ENCODE measurements around the gene RGL4.
"Not testable (repeated sequence)": the region's sequence is repeated elsewhere in the genome, so short reads cannot be mapped to it uniquely, and the experiment has no call there.

RGL4 gene, protein sequence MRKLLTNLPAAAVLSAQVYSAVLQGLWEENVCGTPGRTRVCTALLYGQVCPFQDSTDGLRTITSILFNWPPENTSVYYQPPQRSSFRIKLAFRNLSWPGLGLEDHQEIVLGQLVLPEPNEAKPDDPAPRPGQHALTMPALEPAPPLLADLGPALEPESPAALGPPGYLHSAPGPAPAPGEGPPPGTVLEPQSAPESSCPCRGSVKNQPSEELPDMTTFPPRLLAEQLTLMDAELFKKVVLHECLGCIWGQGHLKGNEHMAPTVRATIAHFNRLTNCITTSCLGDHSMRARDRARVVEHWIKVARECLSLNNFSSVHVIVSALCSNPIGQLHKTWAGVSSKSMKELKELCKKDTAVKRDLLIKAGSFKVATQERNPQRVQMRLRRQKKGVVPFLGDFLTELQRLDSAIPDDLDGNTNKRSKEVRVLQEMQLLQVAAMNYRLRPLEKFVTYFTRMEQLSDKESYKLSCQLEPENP

DNA sequence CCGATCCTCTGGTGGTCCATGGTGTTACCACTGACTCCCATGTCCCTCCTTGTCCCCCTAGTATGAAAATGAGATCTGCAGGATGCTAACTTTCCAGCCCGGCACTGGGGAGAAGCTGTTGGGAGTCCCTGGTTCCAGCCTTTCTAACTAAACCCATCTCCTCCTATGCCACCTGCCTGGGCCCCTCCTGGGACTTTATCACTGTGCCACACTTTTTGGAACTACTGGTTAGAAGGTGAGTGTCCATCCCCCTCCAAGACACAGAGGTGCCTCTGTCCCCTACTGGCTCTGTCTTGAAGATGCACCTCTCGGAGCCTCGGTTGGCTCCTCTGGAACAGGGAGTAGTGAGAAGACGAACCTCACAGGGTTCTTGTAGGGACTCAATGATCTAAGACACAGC is at the start of gene RGL4:
RGL4 (plus strand) TSS at position 301 of the 400 bp plus-strand sequence. CDS start 1,018 bp downstream, outside the sequence.
- DNase-seq: no peak

DNA sequence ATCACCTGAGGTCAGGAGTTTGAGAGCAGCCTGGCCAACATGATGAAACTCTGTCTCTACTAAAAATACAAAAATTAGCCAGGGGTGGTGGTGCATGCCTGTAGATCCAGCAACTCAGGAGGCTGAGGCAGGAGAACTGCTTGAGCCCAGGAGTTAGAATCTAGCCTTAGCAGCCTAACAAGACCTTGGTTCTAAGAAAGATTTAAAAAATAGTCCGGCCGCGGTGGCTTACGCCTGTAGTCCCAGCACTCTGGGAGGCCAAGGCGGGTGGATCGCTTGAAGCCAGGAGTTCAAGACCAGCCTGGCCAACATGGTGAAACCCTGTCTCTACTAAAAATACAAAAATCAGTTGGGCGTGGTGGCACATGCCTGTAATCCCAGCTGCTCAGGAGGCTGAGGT is 44.3 kb upstream of the RGL4 start:
- not testable (repeated sequence) for DNase-seq

DNA sequence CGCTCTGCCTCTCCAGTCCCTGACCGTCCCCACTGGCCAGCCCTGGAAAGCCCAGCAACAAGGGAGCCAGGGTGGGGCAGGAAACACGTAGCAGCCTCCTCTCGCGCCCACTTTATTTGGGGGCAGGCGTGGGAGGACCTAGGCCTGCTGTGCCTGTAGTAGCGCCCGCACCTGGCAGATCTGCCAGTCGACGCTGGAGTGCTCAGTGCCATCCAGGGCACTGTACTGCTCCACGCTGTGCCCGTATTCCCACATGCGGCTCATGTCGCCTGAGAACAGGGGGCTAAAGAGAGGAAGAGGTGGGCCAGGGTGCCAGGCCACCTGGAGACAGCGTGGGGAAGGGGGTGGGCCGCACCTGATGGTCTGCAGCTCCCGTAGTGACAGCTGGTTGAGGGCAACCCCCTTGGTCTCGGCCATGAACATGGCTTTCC is 41.7 kb upstream of the RGL4 start:
- no peak for DNase-seq

DNA sequence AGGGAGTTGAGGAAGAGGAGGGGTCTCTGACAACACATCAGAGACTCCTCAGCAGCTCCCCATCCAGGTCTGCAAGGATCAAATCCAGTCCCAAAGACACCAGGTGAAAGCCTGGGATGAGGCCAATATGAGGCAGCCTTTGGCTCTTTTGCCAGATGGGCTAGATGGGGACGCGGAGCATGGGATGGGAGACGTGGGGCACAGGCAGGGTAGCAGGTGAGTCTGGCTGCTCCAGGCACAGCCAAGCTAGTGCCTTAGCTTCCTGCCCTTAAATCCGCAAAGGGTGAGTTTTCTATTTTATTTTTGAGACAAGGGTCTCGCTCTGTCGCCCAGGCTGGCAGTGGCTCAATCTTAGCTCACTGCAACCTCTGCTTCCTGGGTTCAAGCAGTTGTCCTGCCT is 39.1 kb upstream of the RGL4 start:
- DNase-seq: no peak

DNA sequence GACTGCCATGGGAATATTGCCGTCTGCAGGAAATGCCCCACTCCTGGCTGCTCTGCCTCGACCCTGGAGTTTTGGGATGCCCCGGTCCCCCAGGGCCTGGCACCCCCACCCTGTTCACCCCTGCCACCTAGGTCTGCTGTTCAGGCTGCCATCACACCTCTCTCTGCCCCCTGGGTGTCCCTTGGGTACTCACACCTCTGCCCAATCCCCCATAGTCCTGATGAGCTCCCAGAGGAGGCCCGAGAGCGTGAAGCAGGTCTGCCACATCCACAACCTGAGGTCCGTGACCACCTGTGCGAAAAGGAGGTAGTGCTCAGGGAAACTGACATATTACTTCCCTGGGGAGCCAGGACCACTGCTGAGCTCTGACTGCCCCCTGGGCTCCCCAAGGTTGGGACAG is 38.5 kb upstream of the RGL4 start:
- no peak for DNase-seq

DNA sequence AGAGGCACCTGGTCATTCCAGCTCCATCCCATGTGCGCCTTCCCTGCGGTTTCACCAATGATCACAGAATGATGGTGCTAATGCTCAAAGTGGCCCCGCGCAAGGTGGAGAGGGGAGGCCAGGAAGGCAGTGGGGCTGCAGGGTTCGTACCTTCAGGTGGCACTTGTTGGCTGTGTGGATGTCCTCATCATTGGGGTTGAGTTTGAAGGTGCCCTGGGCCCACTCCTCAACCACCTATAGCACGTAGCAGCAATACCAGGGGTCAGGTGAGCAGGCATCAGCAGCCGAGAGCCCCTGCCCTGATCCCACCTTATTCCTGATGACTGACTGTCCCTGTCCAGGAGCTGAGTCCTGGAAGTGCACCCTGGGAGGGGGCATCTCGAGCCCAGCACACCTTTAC is 38.1 kb upstream of the RGL4 start:
- DNase-seq: no peak

DNA sequence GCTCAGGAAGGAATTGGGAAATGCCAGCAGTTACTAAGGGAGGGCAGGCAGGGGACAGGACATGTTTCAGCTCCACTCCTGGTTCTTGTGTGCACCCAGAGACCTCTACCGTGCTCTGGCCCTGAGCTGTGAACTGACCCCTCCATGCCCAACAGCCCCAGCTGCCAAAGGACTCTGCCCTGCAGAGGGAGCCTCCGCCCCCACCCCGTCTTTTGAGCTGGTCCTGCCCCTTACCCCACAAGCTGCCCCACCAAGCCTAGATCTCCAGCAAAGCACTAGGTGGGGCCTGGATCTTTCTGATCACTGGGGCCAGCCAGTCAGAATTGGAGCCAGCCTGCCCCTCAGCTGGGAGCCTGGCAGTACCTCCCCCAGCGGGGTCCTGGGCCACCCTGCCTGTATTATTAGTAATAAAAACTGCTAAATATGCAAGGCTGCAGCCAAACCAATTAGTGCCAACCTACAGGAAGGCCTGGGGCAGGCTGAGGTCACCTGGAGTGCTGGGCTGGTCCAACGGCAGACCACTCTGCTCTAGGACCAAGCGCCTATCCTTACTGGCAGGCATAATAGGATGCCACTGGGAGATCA is 34.8 kb upstream of the RGL4 start:
- DNase-seq: no peak

DNA sequence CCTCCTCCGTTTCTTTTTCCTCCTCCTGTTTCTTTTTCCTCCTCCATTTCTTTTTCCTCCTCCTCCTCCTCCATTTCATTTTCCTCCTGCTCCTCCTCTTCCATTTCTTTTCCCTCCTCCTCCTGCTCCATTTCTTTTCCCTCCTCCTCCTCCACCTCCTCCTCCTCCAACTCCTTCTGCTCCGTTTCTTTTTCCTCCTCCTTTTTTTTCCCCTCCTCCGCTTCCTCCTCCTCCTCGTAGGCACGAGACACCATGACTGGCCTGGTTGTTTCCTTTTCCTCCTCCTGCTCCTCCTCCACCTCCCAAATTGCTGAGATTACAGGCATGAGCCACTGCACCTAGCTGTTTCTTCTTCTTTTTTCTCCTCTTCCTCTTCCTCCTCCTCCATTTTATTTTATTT is 33.1 kb upstream of the RGL4 start:
- DNase-seq: no peak

DNA sequence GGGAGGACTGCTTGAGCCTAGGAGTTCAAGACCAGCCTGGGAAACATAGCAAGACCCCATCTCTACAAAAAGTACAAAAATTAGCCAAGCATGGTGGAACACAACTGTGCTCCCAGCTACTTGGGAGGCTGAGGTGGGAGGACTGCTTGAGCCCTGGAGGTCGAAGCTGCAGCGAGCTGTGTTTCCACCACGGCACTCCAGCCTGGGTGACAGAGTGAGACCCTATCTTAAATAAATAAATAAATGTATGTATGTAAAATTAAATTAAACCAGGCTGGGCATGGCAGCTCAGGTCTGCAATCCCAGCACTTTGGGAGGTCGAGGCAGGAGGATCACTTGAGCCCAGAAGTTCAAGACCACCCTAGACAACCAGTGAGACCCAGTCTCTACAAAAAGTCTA is 30.4 kb upstream of the RGL4 start:
- DNase-seq: not testable (repeated sequence)

DNA sequence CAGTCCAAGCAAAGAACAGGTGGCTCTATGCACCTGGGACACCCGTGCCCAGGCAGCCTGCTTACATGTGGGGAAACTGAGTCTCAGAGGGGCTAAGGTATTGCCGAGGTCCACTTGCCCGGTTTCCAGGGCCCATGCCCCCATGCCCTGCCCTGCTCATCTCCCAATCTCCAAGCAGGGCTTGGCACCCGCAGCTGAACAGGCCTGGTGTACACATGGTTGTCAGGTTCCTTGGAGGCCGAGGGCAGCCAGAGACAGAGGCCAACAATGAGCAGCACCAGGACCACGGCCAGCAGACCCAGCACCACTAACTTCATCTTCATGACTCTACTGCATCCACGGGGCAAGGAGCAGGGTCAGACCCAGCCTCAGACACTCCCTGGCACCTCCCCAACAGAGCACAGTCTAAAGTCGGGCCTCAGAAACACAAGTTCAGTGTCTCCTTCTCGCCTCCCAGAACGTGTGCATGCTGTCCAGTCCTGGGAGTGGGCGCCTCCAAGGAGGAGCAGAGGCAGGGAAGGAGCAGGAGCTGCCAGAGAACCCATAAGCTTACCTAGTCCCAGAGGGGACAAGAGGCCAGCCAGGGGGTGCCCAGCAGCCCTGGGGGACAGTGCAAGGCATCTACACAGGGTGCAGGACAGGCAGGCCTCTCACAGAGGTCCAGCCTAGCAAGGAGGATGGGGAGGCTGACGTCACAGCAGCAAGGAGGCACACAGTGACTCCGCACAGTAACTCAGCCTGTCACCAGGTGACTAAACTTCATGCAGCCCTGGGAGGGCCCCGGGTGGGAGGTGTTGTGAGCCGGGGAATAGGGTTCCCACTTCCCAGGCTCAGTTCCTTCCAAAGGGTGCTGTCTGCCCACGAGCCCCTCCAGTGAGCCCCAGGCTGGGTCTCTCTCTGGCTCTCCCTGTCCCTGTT is 20.2 kb upstream of the RGL4 start:
- DNase-seq: no peak

DNA sequence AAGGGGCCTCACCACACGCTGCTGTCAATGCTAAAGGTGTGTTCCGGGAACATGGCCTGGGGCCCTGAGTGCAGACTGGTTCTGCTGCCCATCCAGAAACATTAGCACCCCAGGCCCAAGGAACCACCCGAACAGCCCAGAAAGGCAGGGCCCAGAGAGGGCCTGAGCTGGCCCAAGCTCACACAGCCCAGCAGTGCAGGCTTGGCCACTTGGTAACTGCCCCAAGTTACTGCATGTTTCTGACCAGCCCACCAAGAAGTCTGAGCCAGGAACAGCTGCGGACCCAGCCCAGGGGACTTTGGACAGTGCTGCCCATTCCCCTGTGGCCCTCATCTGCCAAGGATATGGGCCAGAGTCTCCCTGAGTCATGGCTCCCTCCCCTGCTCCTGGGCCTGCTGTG is 19.4 kb upstream of the RGL4 start:
- not testable (repeated sequence) for DNase-seq

DNA sequence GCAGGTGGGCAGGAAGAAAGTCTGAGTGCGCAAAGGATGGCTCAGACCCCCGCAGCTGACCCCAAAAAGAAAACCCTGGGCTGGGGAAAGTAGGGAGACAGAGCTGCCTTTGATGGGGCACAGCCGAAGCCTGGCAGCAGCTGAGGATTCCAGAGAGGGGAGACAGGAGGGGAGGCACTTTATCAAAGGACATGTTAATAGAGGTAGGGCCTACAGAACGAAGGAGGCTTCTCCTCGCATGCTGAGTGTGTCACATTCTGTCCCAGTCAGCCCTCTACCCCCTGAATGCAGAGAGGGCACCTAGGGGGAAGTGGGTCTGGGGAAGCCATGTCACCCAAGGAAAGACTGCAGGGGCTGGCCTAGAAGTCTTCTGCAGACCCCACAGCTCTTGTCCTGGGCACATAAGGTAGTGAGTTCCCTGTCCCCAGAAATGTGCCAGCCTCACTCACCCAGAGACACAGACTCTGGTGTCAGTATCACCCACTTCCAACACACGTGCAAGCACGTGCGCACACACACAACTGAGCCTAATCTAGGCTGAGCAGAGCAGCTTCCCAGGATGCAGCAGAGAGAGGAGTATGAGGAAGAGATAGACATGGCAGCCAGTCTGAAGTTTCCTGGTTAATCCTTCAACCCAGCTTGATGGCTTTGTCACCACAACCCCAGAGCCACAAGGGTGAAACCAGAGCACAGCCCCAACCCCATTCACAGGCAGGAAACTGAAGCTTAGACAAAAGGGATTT is 18.3 kb upstream of the RGL4 start:
- DNase-seq: not testable (repeated sequence)

DNA sequence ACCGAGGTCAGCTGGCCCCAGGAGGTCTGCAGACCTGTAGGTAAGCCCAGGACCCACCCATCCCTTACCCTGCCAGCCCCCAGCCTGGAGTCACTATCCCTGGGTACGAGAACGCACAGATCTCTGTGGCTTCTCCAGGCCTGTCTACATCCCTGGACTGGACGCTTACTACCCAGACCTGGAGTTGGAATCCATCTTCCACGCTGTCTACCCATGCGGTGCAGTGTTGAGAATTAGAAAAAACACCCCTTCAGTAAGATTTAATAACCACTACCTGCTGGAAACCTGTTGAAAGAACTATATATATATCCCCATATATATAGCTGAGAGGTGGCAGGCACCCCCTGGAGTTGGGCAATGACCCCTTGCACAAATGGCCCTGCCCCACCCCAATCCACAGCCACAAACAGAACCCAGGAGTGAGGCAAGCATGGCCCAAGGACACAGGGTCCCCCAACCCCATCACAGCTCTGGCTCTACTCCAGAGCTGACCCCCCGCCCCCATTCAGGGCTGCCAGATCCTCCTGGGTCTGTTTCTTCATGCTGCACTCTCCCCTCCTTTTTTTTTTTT is 17.7 kb upstream of the RGL4 start:
- DNase-seq: no peak

DNA sequence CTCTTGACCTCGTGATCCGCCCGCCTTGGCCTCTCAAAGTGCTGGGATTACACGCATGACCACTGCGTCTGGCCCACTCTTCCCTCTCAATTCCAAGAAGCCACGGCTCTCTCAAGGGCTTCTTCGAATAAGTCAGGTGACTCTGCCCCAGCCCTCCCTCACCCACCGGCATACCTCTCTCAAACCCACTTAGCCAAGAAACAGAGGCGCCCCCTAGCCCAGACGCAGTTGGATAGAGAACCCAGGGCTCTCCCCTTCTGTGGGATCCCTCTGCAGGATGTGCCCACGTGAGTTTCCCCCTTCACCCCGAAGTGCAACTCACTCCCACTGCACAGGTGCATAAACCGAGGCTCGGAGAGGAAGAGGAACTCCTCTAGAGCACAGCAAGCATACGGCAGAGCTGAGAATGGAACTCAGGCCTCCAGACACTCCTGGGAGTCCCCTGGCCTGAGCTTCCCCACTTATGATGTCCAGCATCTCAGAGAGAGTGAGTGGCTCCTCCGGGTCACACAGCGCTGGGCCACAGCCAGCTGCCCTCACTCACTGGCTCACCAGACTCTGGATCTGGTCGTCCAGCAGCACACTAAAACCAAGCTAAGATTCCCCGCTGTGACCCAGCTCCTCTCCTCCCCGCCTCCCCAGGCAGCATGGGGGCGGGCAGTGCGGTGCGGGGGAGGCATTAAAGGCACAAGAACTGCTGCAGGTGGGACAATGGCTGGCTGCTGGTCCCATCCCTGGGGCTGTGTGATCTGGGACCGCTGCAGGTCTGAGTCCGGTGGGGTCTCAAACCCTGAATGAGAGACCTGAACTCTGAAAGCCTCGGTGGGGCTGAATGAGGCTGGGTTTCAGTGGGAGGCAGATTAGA is 16.8 kb upstream of the RGL4 start:
- no peak for DNase-seq

DNA sequence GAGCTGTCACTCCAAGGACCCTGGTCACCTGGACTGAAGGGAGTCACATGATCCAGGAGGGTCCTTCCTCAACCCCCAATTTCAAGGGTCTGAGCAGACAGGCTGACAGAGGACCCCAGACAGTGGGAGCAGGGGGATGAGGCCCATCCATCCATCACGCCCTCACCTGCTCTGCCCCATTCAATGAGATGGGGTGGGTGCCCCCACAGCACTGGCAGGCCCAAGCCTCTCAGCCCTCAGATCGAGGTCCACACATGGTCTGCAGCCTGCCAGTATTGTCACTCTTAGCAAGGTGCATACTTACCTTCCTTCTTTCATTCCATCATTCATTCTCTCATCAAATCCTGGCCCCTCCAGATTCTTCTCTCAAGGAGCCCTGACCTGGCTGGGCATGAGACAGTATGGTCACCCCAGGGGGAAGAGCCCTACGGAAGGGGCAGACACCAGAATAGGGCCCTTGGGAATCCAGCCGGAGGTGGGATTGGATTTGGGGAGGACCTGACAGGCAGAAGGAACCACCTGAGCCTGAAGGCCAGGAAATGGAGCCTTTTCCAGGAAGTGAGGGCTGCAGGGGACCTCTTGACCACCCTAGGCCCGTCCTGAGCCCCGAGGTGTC is 15.8 kb upstream of the RGL4 start:
- not testable (repeated sequence) for DNase-seq

DNA sequence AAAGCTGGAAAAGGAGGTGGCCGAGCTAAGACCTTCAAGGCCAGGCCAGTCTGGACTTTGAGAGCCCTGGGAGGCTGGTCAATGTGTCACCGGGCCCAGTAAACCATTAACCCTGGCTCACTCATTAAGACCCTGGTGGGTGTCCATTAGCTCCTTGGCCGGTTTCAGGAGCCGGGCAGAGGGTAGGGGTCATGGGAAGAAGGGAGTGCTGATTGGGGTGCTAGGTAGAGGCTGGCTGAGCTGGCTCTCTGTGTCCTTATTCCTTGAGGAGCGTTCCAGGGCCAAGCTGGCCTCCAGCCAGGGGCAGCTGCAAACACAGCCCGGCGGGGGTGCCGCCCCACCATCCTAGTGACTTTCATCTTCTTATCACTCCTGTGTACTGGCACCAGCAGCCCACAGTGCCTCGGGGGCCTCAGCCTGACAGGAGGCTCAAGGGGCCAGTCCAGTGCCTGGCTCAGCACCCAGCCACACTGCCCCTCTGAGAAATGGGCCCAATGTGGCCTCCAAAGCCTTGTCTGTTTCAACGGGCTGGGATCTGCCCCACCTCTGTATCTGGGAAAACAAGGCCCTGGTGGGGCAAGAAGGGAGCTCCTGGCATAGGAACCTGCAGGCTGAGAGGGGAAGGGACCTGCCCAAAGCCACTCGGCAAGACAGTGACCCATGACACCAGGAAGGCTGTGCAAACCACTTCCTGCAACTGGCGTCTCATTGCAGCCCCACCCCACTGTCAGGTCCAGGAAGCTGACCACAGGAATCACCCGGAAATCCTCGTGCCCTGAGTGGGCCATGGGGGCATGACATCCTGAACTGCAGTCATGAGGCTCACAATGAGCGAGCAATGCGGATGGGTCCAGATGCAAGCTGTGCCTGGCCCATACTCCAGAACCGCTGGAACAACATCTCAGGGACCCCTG is 15.1 kb upstream of the RGL4 start:
- no peak for DNase-seq

DNA sequence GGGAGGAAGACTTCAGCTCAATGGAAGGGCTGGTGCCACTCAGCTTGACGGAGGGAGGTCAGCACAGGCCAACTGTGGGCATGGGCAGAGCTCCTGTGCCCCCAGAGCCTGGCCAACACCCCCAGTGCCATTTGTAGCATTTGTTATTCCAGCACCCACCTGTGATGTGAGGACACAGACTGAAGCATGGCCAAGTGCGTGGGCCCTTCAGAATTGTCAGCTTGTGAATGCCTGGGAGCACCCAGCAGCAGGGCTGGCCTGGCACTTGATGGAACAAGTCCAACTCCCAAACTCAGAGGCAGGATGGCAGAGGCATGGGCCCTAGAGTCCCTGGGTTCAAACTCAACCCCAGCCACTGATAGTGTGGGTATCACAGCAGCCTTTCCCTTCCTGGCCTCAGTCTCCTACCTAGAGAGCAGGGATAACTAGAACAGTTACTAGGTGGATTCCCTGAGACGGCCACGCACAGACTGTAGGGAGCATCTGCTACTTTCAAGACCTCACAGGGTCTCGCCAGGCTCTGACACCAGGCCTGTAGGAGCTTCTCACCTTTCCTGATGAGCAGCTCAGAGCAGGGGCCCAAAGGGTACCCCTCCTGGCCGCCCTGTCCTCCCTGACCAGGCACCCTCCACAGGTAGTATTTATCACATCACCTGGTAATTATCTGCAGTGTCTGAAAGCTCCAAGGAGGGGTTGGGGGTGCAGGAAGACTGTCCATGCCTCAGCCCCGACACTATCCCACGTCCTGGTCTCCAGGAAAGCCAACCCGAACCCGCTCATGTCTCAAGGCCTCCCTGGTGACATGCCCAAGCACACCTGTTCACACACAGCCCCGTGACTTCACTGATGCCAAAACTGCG is 13.7 kb upstream of the RGL4 start:
- DNase-seq: not testable (repeated sequence)

DNA sequence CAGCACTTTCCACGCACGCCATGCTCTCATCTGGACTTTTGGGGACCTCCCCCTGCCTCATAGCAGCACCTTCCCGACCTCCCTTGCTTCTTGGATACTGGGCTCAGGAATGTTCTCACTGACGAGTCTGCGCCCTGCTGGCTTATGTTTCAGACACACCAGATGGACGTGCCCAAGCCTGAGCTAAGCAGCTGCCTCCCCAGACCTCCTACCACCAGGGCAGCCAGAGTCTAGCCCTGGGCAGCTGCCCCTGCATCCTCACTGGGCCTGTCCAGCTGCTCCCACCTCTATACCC is 13.2 kb upstream of the RGL4 start:
- no peak for DNase-seq

DNA sequence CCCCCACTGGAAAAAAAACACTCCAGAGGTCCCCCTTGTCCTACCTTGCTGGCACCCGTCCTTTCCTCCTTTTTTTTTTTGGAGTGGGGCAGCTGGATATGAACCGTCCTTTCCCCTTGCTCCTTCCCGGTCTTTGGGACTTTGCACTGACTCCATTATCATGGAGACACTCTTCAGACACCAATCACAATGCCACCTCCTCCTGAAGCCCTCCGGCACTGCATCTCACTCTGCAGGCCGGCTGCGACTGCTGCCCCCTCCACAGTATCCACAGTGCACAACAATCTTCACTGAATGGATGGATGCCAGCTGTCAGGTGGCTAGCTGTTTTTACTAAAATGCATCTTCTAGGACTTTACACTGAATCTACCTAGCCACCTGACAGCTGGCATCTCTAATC is 12.7 kb upstream of the RGL4 start:
- DNase-seq: no peak

Measured in stimulated activated CD4-positive, alpha-beta T cell treated with anti-CD3 and anti-CD28 coated beads, Interleukin-4, amount 100 ng/mL, for 1 hour (primary cell).